ENCODE data around the gene AKAP14.

Gene AKAP14

DNA sequence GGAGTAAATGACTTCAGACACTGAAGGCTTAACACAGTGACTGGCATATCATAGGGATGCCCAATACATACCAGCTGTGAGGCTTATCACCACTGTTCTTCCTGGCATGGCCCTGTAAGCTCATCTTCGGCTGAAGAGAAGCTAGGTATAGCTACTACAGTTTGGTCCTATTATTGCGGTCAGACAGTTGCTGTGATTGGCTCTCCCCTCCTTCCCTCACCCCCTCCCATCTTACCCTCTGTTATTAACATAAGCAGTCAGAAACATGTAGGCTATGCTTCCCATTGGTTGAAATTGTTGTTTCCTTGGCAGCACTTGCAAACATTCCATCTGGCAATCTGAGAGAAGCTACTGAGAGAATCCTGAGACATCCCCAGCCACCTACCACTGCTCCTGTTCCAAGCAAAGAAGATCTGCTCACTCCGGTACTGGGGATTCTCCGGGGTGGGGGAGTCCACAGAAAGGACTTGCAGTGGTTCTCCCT lies at the start of gene AKAP14:
AKAP14 (plus strand) TSS at position 51 of the 484 bp plus-strand sequence. CDS start 7,331 bp downstream, outside the sequence.
- TF ChIP-seq CTCF (IDR thresholded peaks at IDR 0.05), result no peak
- no peak within 1 kb of the TSS for H3K4me3 ChIP-seq (ENCODE audit: low read depth in 1 of 2, low read length in 1 of 2)

DNA sequence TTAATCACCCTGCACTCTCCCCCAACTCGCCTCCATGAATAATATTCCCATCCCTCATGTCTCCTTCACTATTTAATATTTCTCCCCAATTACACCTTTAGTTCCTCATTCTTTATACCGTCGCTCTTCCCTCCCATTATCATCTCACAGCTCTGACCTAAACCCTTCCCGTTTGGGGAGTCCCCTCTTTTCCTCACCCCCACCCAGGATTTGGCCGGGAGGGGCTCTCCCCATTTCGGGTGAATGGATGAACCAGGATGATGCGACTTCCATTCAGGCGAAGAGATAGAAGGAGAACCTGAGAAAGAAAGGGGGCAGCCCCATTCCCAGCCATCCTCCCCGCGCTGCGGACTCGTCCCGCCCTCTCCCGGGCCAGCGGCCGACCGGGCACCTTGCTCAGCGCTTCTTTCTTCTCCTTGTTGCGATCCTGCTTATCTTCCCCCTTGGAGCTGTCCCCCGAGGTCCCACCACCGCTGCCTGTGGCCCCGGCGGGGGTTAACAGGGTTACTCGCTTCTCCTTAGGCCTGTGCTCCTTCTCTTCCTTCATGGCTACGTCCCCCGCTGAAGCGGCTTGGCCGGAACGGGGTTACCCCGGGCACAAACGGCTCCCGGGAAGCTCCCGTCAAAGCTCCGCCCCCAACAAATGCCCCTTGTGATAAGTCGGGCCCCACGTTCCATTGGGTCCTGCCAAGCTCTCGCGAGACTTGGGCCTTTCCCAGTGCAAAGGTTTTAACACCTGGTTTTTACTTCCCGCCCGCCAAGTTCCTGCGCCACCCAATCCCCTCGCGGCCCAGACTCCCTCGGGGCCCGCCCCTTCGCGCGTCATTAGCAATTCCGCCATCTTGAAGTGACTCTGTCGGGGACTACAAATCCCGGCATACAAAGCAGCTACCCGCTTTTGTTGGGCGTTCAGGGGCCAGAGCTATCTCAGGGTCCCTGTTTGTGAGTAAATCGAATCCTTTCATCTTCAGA lies 43.0 kb upstream of the AKAP14 start, which contains the start of gene UPF3B:
UPF3B (minus strand) TSS at position 582 of the 972 bp plus-strand sequence; CDS start at position 547, 35 bp downstream.
- peak within 1 kb of the TSS; percentile 87 for H3K27ac ChIP-seq
- H3K9me3 ChIP-seq, result no peaks in the 10 kb centered on the region
- peaks cover 5 to 15% of the 10 kb centered on the region in 2 experiments for H3K4me1 ChIP-seq (ENCODE audit: control insufficient read depth in 1 of 2, insufficient read depth in 1 of 2, low read depth in 1 of 2, low read length in 1 of 2)
- no peaks in the 10 kb centered on the region for H3K36me3 ChIP-seq
- no peak for TF ChIP-seq CTCF (IDR thresholded peaks at IDR 0.05)
- peak within 1 kb of the TSS; percentile 80 to 81 for H3K4me3 ChIP-seq (ENCODE audit: low read depth in 1 of 2, low read length in 1 of 2)
- H3K27me3 ChIP-seq, result no peaks in the 10 kb centered on the region

More for the DNA sequence above, at the start of gene AKAP14:
- H3K27ac ChIP-seq, result no peak within 1 kb of the TSS
- H3K27me3 ChIP-seq, result no peaks in the 10 kb centered on the region
- no peaks in the 10 kb centered on the region for H3K36me3 ChIP-seq
- H3K9me3 ChIP-seq, result no peaks in the 10 kb centered on the region
- no peaks in the 10 kb centered on the region for H3K4me1 ChIP-seq (ENCODE audit: control insufficient read depth in 1 of 2, insufficient read depth in 1 of 2, low read depth in 1 of 2, low read length in 1 of 2)

GRCh38 chrX:119853444-119853843 lies 42.2 kb upstream of the AKAP14 start:
- peak overlapping the region; percentile 87 for H3K27ac ChIP-seq
- H3K36me3 ChIP-seq, result no peaks in the 10 kb centered on the region

DNA sequence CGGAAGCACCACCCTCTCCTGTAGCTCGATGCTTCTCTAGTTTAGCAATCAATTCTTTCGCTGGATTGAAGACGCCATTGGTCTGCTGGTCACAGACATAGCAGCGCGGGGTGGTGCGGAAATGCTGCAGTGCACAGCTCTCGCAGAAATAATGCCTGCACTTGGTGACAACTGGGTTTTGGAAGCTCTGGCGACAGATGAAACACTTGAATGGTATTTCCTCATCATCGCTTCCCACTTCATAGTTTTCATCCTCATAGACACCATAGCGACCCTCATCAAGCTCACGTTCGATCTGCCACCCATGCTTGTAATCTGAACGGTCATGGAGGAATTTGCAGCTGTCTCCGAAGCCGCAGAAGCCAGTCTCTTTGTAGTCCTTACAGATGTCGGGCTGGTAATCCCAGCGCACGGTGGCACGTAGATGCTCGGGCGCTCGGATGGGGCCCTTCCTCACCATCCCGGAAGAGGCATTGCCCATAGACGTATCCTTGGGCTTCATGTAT lies 25.0 kb upstream of the AKAP14 start:
- H3K36me3 ChIP-seq, result no peaks in the 10 kb centered on the region
- TF ChIP-seq CTCF (IDR thresholded peaks at IDR 0.05), result no peak

More at GRCh38 chrX:119853444-119853843, 42.2 kb upstream of the AKAP14 start:
- H3K4me1 ChIP-seq (ENCODE audit: control insufficient read depth in 1 of 2, insufficient read depth in 1 of 2, low read depth in 1 of 2, low read length in 1 of 2), result peaks cover 5 to 15% of the 10 kb centered on the region in 2 experiments
- H3K27me3 ChIP-seq, result no peaks in the 10 kb centered on the region
- H3K4me3 ChIP-seq (ENCODE audit: low read depth in 1 of 2, low read length in 1 of 2), result peak overlapping the region; percentile 80 to 81
- TF ChIP-seq CTCF (IDR thresholded peaks at IDR 0.05), result no peak
- H3K9me3 ChIP-seq, result no peaks in the 10 kb centered on the region

DNA sequence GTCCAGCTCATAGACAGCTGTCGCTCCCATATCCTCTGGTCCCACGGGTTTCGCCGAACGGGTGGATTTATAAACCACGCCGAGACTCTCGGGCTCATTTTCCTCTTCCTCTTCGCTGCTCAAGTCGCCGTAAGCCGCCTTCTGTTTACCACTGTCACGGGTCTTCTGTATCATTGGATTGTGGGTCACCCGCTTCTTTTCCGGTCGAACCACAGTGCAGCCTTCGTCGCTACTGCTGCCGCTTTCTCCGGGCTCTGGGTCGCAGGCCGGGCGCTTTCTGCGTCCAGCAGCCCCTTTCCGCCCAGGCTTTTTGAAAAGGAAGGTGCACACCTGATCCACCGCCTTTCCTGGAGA lies 24.5 kb upstream of the AKAP14 start:
- H3K27me3 ChIP-seq, result no peaks in the 10 kb centered on the region
- TF ChIP-seq CTCF (IDR thresholded peaks at IDR 0.05), result no peak
- no peaks in the 10 kb centered on the region for H3K36me3 ChIP-seq
- H3K9me3 ChIP-seq, result no peaks in the 10 kb centered on the region
- peaks cover 15 to 16% of the 10 kb centered on the region in 2 experiments for H3K4me1 ChIP-seq (ENCODE audit: control insufficient read depth in 1 of 2, insufficient read depth in 1 of 2, low read depth in 1 of 2, low read length in 1 of 2)
- H3K27ac ChIP-seq, result peak overlapping the region; percentile 94
- H3K4me3 ChIP-seq (ENCODE audit: low read depth in 1 of 2, low read length in 1 of 2), result peak overlapping the region; percentile 69 to 76

More for the DNA sequence above, 25.0 kb upstream of the AKAP14 start:
- no peaks in the 10 kb centered on the region for H3K9me3 ChIP-seq
- no peaks in the 10 kb centered on the region for H3K27me3 ChIP-seq
- peak overlapping the region; percentile 94 for H3K27ac ChIP-seq
- H3K4me1 ChIP-seq (ENCODE audit: control insufficient read depth in 1 of 2, insufficient read depth in 1 of 2, low read depth in 1 of 2, low read length in 1 of 2), result peaks cover 15 to 16% of the 10 kb centered on the region in 2 experiments
- H3K4me3 ChIP-seq (ENCODE audit: low read depth in 1 of 2, low read length in 1 of 2), result peak overlapping the region; percentile 69 to 76
